ENCODE data around the gene CSTPP1.

DNA sequence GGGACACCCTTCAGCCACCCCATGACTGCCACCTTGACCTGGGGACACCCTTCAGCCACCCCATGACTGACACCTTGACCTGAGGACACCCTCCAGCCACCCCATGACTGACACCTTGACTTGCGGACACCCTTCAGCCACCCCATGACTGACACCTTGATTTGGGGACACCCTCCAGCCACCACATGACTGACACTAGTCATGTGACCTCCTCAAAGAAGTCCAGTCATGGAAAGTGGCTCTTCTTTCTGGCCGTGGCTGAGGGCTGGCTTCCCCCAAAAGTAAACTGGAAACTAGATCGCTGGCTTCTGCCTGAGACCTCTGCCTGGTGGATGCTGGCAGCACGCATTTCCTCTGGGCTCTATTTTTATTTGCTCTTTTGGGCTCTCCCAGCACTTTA is 211.7 kb downstream of the CSTPP1 start:
- no peak for TF ChIP-seq POLR2A (IDR thresholded peaks at IDR 0.05; ENCODE audit: low read depth)
- no peak for TF ChIP-seq EP300 (IDR thresholded peaks at IDR 0.05)

All from esophagus muscularis mucosa (tissue), 2 donors.